Measurements from ENCODE around the gene H3-3A. TPM values are rescaled to one million over a fixed set of nuclear protein-coding genes. Genes with fewer than 3 reads are reported as not detected.

Gene H3-3A
- total RNA-seq, 1 experiment from 2014 or later, result 894 TPM

GRCh38 chr1:226083302-226084101, 21.0 kb downstream of the H3-3A start (continued):
- TF ChIP-seq PRDM15 (CRISPR knock-in tag; IDR thresholded peaks at IDR 0.05), result 0 out of 2 replicates have a peak, but pooled peaks have one; percentile 8
- TF ChIP-seq, protein P1, sequence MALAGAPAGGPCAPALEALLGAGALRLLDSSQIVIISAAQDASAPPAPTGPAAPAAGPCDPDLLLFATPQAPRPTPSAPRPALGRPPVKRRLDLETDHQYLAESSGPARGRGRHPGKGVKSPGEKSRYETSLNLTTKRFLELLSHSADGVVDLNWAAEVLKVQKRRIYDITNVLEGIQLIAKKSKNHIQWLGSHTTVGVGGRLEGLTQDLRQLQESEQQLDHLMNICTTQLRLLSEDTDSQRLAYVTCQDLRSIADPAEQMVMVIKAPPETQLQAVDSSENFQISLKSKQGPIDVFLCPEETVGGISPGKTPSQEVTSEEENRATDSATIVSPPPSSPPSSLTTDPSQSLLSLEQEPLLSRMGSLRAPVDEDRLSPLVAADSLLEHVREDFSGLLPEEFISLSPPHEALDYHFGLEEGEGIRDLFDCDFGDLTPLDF (CRISPR knock-in tag; IDR thresholded peaks at IDR 0.05), result 0 out of 2 replicates have a peak, but pooled peaks have one; percentile 31
- 0 out of 2 replicates have a peak, but pooled peaks have one; percentile 4 for TF ChIP-seq ATF1 (CRISPR knock-in tag; IDR thresholded peaks at IDR 0.05)
- TF ChIP-seq NR3C1 (CRISPR knock-in tag; conservative IDR thresholded peaks at IDR 0.05; ENCODE audit: low read depth), result no peak

DNA sequence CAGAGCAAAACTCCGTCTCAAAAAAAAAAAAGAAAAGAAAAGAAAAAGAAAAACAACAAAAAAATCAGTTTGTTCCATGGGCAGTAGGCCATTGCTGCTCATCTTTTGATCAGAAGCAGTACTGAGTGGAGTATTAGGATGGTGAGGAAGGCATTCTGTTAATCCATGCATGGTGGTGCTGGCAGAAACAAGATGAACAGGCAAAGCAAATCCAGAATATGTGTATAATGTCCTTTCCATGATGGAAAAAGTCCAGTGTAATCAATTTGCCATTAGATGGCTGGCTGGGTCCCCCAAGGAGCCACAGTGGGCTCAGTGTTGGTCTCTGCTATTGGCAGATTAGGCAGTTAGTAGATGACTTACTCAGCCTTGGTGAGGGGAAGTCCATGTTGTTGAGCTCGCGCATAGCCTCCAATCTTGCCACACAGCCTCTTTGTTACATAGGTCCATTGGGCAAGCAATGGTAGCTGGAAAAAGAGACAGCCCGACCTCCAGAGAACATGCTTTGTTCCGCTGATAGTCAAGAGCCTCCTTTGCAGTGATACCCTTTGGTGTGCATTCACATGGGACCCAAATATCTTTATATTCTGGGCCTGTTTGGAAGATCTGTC, 23.3 kb downstream of the H3-3A start:
- H3K4me1 Mint-ChIP-seq, result peaks cover 6% of the 10 kb centered on the region
- H3K9me3 Mint-ChIP-seq, result no peaks in the 10 kb centered on the region
- peaks cover 52% of the 10 kb centered on the region for H3K27me3 Mint-ChIP-seq (ENCODE audit: low read depth)
- CTCF ChIA-PET, result interaction anchor here (0.6 kb wide), 1 partner anchor 25 kb away, joined by 3 read pairs; no protein-coding TSS in a partner anchor
- no peak for TF ChIP-seq ZMAT4 (CRISPR knock-in tag; IDR thresholded peaks at IDR 0.05)
- ATAC-seq (no peak), DNase-seq (ENCODE audit: low spot score) (no peak)
- no peak overlapping the region for H3K4me3 Mint-ChIP-seq
- no peak overlapping the region for H3K27ac Mint-ChIP-seq
- POLR2A ChIA-PET, result no interaction called here
- no peaks in the 10 kb centered on the region for H3K36me3 Mint-ChIP-seq

GRCh38 chr1:226086776-226087175, 24.3 kb downstream of the H3-3A start:
- no peaks in the 10 kb centered on the region for H3K9me3 Mint-ChIP-seq
- ChIA-PET POLR2A (no interaction called here), CTCF (no interaction called here)
- no peak for ATAC-seq
- DNase-seq (ENCODE audit: low spot score), result no peak
- H3K27me3 Mint-ChIP-seq (ENCODE audit: low read depth), result peaks cover 42% of the 10 kb centered on the region
- no peak overlapping the region for H3K4me3 Mint-ChIP-seq
- no peak overlapping the region for H3K27ac Mint-ChIP-seq
- H3K36me3 Mint-ChIP-seq, result no peaks in the 10 kb centered on the region
- H3K4me1 Mint-ChIP-seq, result peaks cover 6% of the 10 kb centered on the region
- TF ChIP-seq, protein P1 (CRISPR knock-in tag; IDR thresholded peaks at IDR 0.05), result no peak
- TF ChIP-seq, protein P2, sequence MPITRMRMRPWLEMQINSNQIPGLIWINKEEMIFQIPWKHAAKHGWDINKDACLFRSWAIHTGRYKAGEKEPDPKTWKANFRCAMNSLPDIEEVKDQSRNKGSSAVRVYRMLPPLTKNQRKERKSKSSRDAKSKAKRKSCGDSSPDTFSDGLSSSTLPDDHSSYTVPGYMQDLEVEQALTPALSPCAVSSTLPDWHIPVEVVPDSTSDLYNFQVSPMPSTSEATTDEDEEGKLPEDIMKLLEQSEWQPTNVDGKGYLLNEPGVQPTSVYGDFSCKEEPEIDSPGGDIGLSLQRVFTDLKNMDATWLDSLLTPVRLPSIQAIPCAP (CRISPR knock-in tag; IDR thresholded peaks at IDR 0.05), result no peak
- no peak for TF ChIP-seq ZNF425 (CRISPR knock-in tag; conservative IDR thresholded peaks at IDR 0.05)
- no peak for TF ChIP-seq NFE2L1 (CRISPR knock-in tag; IDR thresholded peaks at IDR 0.05)
- no peak for TF ChIP-seq ZNF423 (CRISPR knock-in tag; IDR thresholded peaks at IDR 0.05)
- no peak for TF ChIP-seq ZNF281 (CRISPR knock-in tag; IDR thresholded peaks at IDR 0.05)
- TF ChIP-seq, protein P3, sequence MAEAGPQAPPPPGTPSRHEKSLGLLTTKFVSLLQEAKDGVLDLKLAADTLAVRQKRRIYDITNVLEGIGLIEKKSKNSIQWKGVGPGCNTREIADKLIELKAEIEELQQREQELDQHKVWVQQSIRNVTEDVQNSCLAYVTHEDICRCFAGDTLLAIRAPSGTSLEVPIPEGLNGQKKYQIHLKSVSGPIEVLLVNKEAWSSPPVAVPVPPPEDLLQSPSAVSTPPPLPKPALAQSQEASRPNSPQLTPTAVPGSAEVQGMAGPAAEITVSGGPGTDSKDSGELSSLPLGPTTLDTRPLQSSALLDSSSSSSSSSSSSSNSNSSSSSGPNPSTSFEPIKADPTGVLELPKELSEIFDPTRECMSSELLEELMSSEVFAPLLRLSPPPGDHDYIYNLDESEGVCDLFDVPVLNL (CRISPR knock-in tag; IDR thresholded peaks at IDR 0.05; ENCODE audit: borderline replicate concordance, low read depth), result no peak
- TF ChIP-seq NR1H2 (CRISPR knock-in tag; IDR thresholded peaks at IDR 0.05), result no peak
- TF ChIP-seq ZNF416 (CRISPR knock-in tag; IDR thresholded peaks at IDR 0.05), result no peak
- no peak for TF ChIP-seq MLX (CRISPR knock-in tag; IDR thresholded peaks at IDR 0.05)
- TF ChIP-seq GABPB1 (CRISPR knock-in tag; IDR thresholded peaks at IDR 0.05), result no peak

Data from WTC11 (cell line).